ENCODE measurements around the gene ARHGEF2.
A peak's percentile ranks its signal among the peaks of the same experiment; 100 is the strongest.
"Not testable (repeated sequence)": the region's sequence is repeated elsewhere in the genome, so short reads cannot be mapped to it uniquely, and the experiment has no call there.

ARHGEF2 gene

DNA sequence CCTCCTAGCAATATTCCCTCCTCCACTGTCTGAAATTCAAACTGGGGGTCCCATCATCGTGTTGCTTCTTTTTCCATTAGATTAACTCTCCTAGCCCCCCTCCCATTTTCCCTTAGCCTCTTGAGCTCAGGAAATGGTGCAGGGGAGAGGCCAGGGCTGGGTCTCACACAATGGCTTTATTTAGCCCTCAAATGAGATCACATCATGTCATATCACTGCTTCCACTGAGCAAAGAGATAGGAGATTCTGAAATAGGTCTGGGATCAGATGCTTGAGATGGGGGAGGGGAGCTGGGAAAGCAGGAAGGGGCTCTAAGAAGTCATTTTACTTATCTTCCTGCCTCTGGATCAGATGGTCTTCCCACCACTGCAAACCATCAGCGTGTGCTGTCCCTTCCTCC, 17.8 kb upstream of the ARHGEF2 start:
- no peak overlapping the region for H3K4me3 ChIP-seq (ENCODE audit: low read depth, low read length)
- no peak for DNase-seq (ENCODE audit: low read depth)

DNA sequence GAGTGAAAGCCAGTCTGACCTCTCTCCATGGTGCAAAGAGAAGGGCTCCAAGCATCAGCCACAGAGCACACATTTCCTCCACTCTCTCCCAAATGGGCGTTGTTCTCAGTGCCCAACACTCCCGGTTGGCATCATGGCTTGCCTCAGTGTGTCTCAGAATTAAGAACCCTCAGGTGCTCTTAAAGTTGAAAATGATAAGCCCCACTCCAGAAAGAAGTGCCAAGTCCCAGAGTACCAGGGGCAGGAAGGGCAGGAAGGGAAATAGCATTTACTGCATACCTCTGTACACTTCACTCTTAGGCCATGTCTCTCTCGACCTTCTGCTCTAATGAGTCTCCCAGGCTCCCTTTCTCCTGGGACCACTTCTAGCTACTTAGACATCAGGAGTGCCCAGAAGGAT, 15.2 kb upstream of the ARHGEF2 start:
- no peak overlapping the region for H3K4me3 ChIP-seq (ENCODE audit: low read depth, low read length)
- DNase-seq (ENCODE audit: low read depth) = no peak

DNA sequence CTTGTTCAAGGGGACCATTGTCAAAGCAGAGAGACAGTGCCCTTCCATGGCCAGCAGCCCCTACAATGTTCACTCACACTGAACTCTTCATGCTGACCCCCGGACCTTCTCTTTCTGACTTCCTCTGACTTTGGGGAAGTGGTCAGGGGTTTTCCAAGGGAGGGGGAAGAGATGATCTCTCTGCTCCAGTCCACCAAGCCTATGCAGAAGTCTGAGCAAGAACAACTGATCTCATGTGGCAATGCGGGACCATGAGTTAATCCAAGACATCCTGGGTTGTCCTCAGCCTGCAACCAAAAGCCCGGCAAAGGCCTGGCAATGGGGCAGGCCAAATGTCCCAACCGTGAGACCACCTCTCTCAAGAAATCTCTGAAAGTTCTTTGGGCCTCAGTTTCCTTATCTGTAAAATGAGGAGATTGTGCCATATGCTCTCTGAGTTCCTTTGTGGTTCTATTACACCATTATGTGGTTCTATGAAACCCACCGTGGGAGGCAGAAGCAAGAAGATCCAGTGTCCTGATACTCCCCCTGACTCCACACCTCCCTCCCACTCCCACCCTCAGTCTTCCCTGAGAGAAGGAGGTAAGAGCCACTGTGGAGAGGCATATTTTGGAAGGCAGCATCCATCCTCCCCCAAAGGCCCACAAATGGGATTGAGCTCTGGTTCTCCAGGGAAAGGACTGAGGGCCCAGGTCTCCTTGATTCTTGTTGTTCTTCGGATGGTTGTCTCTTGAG, 11.8 kb upstream of the ARHGEF2 start:
- no peak for DNase-seq (ENCODE audit: low read depth)
- no peak overlapping the region for H3K4me3 ChIP-seq (ENCODE audit: low read depth, low read length)

DNA sequence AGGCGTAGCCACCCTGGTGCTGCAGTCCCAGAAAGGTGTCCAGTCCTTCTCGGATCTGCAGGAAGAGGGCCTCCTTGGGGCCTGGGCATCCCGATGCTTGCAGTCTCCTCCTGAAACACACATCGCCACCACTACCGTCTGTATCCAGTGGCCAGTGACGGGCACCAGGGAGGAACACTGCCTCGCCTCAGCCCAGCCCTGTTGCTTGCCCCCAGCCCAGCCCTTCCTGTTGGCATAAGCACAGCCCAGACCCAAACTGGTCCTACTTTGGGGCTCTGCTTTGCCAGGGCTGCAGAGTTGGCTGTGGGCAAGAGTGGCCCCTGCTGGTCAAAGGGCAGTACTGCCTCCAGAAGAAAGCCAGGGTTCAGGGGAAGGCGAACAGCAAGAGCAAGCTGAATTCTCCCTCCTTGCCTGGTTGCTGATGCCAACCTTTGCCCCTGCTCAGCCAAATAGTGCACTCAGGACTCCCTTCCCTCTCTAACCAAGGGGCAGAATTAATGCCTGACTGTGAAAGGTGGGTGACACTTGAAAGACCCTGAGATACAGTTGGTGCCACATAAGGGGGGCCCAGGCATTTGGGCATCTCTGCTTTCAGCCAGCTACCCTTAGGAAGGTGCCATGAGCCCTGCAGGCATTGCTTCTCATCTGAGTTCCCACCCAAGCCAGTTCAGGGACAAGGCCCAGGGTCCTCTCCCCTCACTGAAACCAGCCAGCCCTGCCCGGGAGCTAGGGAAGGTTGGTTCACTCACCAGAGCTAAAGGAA, 11.1 kb upstream of the ARHGEF2 start:
- peak overlapping the region; percentile 29 for H3K4me3 ChIP-seq (ENCODE audit: low read depth, low read length)
- no peak for DNase-seq (ENCODE audit: low read depth)

DNA sequence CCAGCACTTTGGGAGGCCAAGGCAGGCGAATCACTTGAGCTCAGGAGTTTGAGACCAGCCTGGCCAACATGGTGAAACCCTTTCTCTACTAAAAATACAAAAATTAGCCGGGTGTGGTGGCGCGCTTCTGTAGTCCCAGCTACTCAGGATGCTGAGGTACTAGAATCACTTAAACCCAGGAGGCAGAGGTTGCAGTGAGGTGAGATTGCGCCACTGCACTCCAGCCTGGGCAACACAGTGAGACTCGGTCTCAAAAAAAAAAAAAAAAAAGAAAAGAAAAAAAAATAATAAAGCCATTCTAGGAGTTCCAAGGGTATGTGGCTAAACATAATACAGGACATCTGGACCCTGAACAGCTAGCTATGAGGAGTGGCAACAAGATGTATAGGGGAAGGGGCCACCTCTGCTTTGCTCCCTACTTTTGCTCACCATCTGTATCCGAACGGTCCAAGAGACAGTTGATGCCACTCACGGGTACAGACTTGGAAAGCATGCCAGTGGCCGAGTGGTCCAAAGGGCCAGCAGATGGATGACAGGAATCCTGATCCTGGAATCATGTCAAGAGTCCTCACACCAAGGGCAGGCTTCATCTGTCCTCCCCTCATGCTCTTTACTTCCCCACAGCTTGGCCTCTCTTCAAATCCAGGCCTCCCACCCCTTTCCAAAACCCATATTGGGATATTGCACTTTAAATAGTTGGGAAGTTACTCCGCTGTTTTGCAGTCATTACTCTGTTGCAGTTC, 6.7 kb upstream of the ARHGEF2 start:
- not testable (repeated sequence) for H3K4me3 ChIP-seq (ENCODE audit: low read depth, low read length); DNase-seq (ENCODE audit: low read depth)

DNA sequence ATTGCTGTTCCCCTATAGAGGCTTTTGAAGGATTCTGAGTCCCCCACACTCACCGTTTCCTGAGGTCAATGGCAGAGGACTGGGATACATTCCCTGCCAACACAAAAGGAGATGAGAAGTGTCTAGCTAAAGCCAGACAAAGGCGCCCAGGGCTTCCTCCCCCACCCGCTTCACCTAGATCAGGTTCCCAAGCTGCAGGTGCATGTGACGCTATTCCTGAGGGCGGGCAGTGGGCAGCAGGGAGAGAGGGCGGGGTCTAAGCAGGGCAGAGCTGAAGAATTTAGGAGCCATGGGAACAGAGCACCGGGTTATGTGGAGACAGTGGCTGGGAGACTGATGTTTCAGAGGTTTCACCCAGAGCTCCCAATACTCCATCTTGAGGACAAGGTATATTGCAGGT, 6.0 kb upstream of the ARHGEF2 start:
- H3K4me3 ChIP-seq (ENCODE audit: low read depth, low read length) = no peak overlapping the region
- no peak for DNase-seq (ENCODE audit: low read depth)

DNA sequence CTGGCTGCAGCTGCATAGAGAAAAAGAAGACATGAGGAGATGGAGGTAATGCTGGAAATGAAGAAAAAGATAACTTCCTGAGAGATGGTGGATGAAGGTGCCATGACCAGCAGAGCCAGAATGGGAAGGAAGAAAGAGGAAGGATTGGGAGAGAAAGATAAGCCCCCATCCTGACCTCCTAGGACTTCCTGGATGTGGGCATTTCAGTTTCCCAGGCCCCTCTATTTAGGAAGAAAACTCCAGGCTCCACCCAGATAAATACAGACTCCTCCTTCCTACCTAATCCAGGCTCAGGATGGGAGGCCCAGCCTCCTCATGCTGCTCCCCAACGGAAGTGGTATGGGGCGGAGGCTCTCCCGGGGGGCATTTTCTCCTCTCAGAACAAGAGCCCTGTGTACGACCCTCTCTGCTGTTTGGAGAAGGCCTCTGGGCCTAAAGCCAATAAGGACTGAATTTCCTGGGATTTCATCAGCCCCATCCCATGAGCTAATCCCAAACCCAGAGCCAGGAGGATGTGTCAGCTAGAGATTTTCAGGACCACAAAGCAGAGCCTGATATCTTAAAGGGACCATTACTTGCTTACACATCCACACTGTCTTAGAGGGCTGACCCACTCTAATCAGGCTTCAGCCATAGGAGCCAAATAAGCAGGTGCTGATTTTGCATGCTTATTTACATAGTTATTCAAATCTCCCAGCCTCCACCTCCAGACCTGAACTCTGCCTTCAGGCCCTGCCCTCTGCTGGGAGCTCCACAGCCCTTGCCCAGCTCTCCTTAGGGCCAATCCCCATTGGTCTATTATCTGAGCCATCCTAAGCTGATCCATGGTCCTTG, 5.1 kb upstream of the ARHGEF2 start:
- H3K4me3 ChIP-seq (ENCODE audit: low read depth, low read length) = peak overlapping the region; percentile 69
- peak; percentile 99 for DNase-seq (ENCODE audit: low read depth)

DNA sequence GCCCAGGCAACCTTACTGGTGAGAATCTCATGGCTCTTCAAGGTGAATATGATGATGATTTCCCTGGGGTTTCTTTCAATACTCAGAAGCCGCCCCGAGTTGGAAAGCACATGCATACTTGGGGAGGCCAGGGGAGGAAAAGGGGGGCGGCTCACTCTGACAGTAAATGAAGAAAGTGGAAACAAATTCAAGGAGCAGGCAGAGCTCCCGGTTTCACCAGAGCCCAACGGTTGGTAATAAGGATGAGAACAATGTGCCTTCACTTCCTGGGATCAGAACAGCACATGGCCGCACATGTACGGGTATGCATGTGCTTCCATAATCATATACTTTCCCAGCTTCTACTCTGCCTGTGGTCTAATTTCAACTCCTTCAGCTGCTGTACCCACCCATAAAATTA, 3.8 kb upstream of the ARHGEF2 start:
- peak overlapping the region; percentile 69 for H3K4me3 ChIP-seq (ENCODE audit: low read depth, low read length)
- DNase-seq (ENCODE audit: low read depth) = no peak

DNA sequence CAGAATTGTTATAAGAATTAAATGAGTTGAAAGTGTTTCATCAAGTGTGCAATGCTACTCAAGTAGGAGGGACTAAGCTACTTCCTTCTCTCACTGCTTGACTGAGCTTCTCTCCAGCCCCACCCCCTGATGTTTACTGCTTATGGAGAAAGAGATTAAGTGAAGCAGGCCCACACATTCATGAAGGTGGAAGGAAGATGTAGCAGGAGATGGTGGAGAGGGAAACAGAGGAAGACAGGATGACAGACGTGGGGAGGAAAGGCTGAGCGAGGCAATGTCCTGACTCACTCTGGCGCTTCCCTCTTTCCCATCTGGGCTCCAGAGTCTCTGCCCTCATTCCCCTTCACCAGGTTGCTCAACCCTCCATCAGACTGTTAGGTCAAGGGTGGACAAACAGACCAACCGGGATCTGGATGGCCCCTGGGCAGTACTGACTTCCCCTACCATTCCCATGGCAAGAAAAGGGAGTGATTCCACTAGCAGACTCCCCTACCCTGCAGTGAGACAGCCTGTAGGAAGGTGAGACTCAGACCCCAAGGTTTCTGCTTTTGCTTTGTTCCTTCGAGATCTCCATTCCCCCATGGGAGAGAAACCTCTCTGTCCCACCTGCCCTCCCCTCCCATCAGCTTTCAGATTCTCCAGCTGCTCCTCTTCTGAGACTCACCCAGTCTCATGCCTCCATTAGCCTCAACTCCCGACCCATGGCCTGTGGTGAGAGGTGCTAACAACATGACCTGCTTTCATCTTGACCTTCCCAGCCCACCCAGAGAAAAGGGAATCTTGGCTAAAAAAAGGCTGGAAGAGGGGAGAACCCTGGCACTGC, 3.1 kb upstream of the ARHGEF2 start:
- DNase-seq (ENCODE audit: low read depth) = peak; percentile 58
- peak overlapping the region; percentile 69 for H3K4me3 ChIP-seq (ENCODE audit: low read depth, low read length)

DNA sequence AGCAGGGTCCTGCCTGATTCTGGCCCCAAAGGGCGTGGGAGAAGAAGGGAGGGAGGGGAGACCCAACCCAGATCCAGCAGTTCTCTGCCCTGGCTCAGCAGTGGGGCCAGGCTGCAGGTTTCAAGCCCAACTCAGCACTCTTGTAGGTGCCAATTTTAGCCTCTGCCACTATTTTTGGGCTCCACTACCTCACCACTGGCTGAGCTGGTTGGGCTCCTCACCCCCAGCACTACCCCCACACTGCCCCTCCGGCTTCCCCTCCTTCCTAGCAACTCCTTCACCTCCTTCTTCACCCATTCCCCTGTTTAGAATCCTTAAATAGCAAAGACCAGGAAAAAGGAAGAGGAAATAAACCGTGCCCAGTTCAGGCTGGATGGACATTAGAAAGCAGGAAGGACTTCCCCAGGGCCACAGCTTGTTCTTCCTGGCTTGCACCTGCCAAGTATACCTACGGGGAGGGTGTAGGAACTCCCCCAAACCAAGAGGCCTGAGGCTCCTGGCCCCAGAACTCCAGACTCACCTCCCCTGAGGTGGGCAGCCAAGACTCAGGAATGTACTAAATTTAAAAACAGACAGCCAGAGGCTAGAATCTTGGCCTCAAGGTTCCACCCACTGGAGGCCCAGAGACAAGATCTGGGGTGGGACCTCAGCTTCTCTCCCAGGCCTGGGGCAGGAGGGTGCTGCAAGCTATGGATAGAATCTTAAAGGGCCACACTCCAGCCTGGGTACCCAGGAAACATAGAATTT, 1.4 kb upstream of the ARHGEF2 start:
- no peak for DNase-seq (ENCODE audit: low read depth)
- peak overlapping the region; percentile 69 for H3K4me3 ChIP-seq (ENCODE audit: low read depth, low read length)

DNA sequence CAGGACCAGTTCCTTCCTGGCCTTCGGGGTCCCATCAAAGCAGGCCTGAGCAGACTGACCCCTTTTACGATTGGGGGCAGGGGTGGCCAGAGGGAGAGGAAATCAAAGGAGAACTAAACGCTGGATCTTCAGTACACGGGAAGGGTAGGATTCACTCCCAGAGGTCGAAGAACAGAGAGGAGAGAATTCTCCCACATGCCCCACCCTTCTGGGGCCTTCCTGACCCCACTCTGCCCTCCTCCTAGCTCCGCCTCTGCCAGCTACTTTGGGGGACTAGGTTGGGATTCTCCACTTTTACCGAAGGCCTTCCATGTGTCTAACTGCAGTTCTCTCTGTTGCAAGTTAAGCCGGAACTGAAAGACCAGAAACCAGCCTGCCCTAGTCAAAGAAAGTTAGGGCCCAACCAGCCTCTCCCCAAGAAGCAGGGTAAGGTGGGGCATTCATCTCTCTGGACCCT, 654 bp upstream of the ARHGEF2 start:
- DNase-seq (ENCODE audit: low read depth) = no peak
- H3K4me3 ChIP-seq (ENCODE audit: low read depth, low read length) = peak overlapping the region; percentile 69

DNA sequence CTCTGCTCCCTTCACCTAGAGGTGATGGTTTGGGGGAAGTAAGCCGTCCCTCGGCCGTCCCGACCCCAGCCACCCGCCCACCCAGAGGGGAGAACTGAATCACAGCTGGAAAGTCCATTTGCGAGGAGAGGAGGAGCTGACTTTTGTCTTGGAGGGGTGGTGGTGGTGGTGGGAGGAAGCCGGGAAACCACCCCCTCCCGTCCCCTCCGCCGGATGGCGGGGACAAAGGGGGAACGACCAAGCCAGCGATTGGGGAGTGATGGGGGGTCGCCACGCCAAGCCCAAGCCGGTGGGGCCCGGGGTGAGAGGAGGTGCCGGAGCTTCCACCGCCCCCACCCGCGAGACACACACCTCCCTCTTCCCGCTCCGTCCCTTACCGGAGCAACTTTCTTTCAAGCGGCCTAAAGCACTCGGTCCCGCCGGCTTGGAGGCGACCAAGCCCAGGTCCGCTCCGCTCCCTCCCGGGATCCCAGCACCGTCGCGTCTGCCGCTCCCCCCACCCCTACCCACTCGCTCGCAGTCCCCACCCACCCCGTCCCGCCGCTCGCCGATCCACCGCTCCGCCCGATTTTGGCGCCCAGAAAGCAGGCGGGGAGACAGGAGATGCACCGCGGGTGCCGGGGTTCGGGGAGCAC, 540 bp downstream of the ARHGEF2 start:
- peak overlapping the region; percentile 69 for H3K4me3 ChIP-seq (ENCODE audit: low read depth, low read length)
- DNase-seq (ENCODE audit: low read depth) = no peak

DNA sequence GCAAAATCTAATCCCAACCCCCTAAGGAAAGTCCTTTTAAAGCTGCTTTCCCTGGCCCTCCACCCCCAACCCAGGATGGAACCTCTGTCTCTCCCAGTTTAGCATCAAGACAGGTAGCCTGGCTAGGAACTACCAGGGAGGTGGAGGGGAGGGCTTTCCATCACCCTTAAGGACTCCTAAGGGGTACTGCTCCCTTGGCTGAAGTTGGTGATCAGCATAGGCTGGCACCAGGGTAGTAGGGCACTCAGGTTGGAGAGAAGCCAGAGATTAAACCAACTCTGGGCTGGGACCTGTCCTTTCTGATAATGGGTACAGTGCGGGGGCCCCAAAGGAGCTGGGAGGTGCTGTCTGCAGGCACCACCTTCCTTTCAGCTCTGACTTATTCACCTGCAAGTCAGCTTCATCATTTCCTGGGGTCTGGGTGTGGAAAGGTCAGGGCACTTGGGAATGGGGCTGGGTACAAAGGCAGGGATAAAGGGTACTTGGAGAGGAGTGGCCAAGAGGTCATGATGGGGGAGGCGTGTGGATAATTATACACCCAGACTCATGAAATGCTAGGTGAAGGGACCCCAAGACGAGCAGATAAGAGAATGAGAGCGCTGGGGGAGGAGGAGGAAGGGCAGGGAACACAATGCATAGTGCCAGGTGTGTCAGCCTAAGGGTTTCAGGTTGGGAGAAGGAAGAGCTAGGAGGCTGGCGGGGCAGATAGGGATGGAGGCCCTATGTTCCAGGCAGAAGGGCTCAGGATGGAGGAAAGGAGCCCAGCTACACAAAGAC, 1.2 kb downstream of the ARHGEF2 start:
- H3K4me3 ChIP-seq (ENCODE audit: low read depth, low read length) = peak overlapping the region; percentile 69
- DNase-seq (ENCODE audit: low read depth) = no peak

DNA sequence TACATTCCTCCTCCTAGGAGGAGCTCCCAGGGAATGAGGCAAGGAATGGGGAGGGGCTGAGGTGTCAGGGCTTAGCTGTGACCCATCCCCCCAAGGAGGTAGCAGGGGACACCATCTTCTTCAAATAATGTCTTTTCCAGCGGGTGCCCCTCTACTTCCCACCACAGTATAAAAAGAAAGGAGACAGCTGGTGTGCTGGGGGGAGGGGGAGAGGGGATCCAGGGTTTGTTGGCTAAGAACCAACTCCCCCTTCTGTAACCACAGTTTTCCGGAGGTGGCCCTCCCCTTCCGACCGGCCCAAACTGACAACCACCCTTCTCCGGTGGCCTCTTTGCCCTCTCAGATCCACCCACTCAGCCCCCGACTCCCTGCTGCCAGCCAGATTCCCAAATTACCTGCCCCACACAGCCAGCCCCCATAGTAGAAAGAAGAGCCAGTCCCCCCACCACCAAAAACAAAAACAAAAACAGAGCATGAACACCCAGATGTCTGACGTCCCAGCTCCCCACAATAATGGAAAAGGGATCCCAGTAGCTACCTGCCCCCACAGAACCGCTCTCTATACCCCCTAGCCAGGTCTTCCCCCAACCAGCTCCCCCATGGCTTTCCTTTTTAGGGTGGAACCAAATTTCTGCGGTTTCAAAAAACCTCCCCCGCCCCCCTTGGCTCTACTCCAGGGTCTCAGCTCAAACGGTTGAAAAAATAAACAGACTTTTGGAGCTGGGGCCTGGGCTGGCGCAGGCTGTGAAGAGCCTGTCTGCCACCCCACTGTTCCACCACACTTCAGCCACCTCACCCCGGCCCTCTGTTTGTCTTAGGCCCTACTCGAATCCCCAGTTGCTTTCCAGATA, 2.1 kb downstream of the ARHGEF2 start:
- DNase-seq (ENCODE audit: low read depth) = no peak

DNA sequence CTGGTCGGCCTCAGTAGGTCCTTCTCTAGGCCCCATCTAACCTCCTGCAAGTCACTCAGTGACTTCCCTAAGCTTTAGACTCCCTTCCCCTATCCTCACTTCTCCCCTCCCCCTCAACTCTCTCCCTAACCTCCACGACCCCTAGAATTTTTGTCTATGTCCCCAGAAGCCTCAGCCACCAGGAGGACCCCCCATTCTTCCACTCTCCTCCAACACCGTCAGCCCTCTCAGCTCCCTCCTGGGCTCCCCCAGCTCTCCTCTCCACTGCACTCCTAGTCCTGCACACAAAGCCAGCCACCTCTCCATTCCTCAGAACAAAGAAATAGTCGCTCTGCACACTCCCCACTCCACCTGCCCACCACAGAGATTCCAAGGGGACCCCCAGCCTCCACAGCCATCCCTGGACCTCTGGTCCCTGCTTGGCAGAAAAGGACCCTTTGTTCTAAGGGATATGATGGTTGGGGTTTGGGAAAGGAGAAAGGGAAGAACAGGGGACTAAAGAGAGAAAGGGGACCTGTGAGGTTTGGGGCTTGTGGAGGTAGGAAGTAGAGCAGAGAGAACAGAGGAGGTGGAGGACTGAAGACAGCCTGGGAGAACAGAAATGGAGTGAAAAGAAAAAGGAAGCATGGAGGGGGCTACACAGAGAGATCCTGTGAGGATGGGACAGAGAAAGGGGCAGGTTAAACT, 2.8 kb downstream of the ARHGEF2 start:
- no peak for DNase-seq (ENCODE audit: low read depth)

More for the DNA sequence above, 2.1 kb downstream of the ARHGEF2 start:
- peak overlapping the region; percentile 69 for H3K4me3 ChIP-seq (ENCODE audit: low read depth, low read length)

More for the DNA sequence above, 2.8 kb downstream of the ARHGEF2 start:
- H3K4me3 ChIP-seq (ENCODE audit: low read depth, low read length) = peak overlapping the region; percentile 69

Data from skeletal muscle cell (primary cell).